ENCODE results near the gene LDB2.

LDB2 gene

DNA sequence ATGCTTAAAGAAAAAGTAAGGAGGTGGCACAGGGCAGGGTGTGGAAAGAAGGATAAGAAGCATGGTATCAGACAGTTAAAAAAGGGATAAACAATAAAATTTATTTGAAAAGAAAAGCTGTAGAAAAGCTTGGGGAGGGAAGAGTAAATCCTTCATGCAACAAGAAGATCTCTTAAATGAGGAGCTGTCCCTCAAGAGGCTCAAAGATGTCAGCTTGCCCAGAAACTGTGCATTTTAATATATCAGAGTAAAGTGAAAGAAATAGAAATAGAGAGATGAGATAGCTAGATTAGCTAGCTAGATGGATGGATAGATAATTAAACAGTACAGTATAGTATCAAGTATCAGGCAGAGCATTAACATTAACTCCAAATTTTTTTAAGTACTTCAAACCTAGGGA, 170.3 kb downstream of the LDB2 start:
- Mint-ChIP-seq H3K27ac (peak overlapping the region; percentile 34), H3K4me1 (peaks cover 17% of the 10 kb centered on the region), H3K27me3 (ENCODE audit: low read depth, poor library complexity) (peaks cover 2% of the 10 kb centered on the region), H3K4me3 (no peak overlapping the region), H3K9me3 (peaks cover 21% of the 10 kb centered on the region), H3K36me3 (ENCODE audit: low read depth) (peaks cover 35% of the 10 kb centered on the region)
- TF ChIP-seq, protein P1, sequence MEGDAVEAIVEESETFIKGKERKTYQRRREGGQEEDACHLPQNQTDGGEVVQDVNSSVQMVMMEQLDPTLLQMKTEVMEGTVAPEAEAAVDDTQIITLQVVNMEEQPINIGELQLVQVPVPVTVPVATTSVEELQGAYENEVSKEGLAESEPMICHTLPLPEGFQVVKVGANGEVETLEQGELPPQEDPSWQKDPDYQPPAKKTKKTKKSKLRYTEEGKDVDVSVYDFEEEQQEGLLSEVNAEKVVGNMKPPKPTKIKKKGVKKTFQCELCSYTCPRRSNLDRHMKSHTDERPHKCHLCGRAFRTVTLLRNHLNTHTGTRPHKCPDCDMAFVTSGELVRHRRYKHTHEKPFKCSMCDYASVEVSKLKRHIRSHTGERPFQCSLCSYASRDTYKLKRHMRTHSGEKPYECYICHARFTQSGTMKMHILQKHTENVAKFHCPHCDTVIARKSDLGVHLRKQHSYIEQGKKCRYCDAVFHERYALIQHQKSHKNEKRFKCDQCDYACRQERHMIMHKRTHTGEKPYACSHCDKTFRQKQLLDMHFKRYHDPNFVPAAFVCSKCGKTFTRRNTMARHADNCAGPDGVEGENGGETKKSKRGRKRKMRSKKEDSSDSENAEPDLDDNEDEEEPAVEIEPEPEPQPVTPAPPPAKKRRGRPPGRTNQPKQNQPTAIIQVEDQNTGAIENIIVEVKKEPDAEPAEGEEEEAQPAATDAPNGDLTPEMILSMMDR (IDR thresholded peaks at IDR 0.05) = no peak
- DNase-seq = no peak

DNA sequence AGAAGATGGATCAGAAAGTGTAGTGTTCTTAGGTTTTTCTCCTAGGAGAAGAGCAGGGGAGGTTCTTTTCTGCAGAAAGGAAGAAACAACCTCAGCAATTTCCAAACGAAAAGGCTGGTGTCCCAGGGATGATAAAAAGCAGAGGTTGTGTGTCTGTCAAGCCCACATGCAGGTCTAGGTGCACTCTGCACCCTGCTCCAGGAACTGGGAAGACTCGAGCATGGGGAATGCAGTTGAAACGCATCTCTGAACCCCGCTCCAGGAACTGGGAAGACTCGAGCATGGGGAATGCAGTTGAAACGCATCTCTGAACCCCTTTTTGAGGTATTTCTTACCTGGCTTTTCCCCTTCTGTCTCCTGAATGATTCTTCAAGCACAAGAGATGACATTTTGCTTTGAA, 171.2 kb downstream of the LDB2 start:
- DNase-seq = no peak
- H3K36me3 Mint-ChIP-seq (ENCODE audit: low read depth) = peaks cover 38% of the 10 kb centered on the region
- H3K4me3 Mint-ChIP-seq = no peak overlapping the region
- H3K4me1 Mint-ChIP-seq = peaks cover 17% of the 10 kb centered on the region
- peaks cover 24% of the 10 kb centered on the region for H3K9me3 Mint-ChIP-seq
- H3K27me3 Mint-ChIP-seq (ENCODE audit: low read depth, poor library complexity) = no peaks in the 10 kb centered on the region
- TF ChIP-seq, protein P1 (IDR thresholded peaks at IDR 0.05) = no peak
- peak overlapping the region; percentile 12 for H3K27ac Mint-ChIP-seq

DNA sequence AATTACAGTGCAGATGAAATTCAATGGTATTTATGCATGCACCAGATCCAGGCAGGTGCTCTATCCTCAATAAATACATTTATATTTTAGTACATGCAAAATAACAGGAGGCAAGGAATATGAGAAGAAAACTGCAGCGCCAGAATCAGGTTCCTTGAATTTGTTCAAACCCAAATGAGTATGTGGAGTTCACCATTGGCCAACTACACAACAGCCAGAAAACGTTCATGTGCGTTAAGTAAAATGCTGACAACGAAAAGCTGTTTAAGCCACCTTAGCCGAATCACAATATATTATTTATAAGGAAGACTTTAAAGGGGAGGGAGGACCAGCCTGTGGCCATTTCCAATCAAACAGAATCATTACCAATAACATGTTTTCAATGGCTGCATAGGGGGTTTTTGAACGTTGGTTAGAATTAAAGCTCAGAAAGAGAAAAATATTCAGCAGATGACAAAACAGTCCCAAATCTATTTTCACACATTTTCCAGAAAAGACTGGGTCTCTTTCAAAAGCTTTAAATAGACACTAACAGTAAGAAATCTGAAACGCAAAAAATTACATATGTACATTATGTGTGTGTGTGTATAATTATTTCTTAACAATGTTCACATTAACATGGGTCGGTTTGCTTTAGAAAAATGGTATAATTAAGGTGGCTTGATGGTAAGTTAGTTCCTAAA, 171.9 kb downstream of the LDB2 start:
- Mint-ChIP-seq H3K27me3 (ENCODE audit: low read depth, poor library complexity) (no peaks in the 10 kb centered on the region), H3K36me3 (ENCODE audit: low read depth) (peaks cover 38% of the 10 kb centered on the region), H3K4me1 (peaks cover 17% of the 10 kb centered on the region), H3K9me3 (peaks cover 24% of the 10 kb centered on the region), H3K27ac (no peak overlapping the region), H3K4me3 (no peak overlapping the region)
- DNase-seq = no peak
- TF ChIP-seq, protein P1 (IDR thresholded peaks at IDR 0.05) = no peak

GRCh38 chr4:16725252-16725651, 173.2 kb downstream of the LDB2 start:
- Mint-ChIP-seq H3K4me1 (peaks cover 13% of the 10 kb centered on the region), H3K36me3 (ENCODE audit: low read depth) (peaks cover 30% of the 10 kb centered on the region), H3K4me3 (no peak overlapping the region), H3K27me3 (ENCODE audit: low read depth, poor library complexity) (no peaks in the 10 kb centered on the region), H3K9me3 (peaks cover 24% of the 10 kb centered on the region), H3K27ac (no peak overlapping the region)
- TF ChIP-seq, protein P1 (IDR thresholded peaks at IDR 0.05) = no peak
- no peak for DNase-seq

- TF ChIP-seq, protein P1 (IDR thresholded peaks at IDR 0.05) = no peak
- Mint-ChIP-seq H3K36me3 (ENCODE audit: low read depth) (peaks cover 30% of the 10 kb centered on the region), H3K4me3 (no peak overlapping the region), H3K27ac (no peak overlapping the region), H3K9me3 (peaks cover 24% of the 10 kb centered on the region), H3K27me3 (ENCODE audit: low read depth, poor library complexity) (no peaks in the 10 kb centered on the region), H3K4me1 (no peaks in the 10 kb centered on the region)
- DNase-seq = no peak
These were observed 176.0 kb downstream of the LDB2 start for GRCh38 chr4:16722416-16722815.

Data from nephron progenitor cell (in vitro differentiated cells).